Kidney epithelial cell (primary cell): Measurements from ENCODE around the gene SELENOV. TPM values are rescaled to one million over a fixed set of nuclear protein-coding genes. Genes with fewer than 3 reads are reported as not detected.

Source experiments
- DNase-seq: peaks from one replicate; pipeline ENCODE4 v3.0.0-alpha.2; 2010; ENCODE audit warnings: low read depth
- H3K27me3 ChIP-seq: 2 replicates; pipeline ENCODE4 v1.6.0; 2011; ENCODE audit warnings: low read length; ENCODE audit not compliant: control insufficient read depth, insufficient read depth
- H3K36me3 ChIP-seq: 2 replicates; pipeline ENCODE4 v1.5.1; 2011; ENCODE audit warnings: low read length; ENCODE audit not compliant: control insufficient read depth, insufficient read depth
- H3K4me3 ChIP-seq: 2 replicates; pipeline ENCODE4 v1.5.1; 2011; ENCODE audit warnings: low read depth, mild to moderate bottlenecking, control low read depth, low read length
- total RNA-seq: library from RNA; depleted of rRNA; stranded (reverse); fragments of >200 nt; gene quantifications from 2 replicates; pipeline ENCODE4 v1.2.3, GENCODE V29; 2015
- TF ChIP-seq, protein P1 (sequence below): IDR thresholded peaks from 2 replicates; pipeline ENCODE4 v1.5.1; 2011; ENCODE audit warnings: mild to moderate bottlenecking, moderate library complexity, low read length, control low read depth, inconsistent platforms; ENCODE audit not compliant: insufficient read depth, poor library complexity, severe bottlenecking

SELENOV gene
- total RNA-seq, 1 donor from 2014 or later = 0.42 TPM

DNA sequence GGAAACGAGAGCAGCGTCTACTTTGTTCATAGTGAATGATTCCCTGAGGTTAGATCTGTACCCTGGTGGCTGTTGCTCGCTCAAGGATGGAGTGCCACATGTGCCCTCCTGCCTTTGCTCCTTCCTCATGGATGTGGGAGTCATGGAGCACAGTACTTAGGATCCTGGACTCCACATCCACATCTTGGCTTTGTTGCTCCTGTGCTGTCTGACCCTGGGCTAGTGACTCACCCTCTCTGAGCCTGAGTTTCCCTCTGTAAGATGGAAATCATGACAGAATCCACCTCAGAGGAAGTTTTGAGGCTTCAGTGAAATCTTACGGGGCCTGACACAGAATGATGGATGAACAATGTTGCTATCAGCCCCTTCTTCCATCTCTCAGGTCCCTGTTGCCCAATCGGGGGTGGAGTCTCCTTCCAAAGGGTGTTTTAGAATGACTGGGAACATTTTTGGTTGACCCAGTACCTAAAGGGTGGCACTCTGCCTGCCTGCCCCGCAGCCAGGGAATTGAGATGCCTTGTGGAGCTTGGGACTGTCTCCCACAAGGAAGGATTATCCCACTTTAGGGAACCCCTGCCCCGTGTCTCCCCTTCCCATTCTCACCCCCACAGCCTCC is 44.1 kb upstream of the SELENOV start:
- Histone ChIP-seq H3K36me3 (peaks cover 3% of the 10 kb centered on the region), H3K4me3 (no peak overlapping the region), H3K27me3 (no peaks in the 10 kb centered on the region)
- TF ChIP-seq, protein P1, sequence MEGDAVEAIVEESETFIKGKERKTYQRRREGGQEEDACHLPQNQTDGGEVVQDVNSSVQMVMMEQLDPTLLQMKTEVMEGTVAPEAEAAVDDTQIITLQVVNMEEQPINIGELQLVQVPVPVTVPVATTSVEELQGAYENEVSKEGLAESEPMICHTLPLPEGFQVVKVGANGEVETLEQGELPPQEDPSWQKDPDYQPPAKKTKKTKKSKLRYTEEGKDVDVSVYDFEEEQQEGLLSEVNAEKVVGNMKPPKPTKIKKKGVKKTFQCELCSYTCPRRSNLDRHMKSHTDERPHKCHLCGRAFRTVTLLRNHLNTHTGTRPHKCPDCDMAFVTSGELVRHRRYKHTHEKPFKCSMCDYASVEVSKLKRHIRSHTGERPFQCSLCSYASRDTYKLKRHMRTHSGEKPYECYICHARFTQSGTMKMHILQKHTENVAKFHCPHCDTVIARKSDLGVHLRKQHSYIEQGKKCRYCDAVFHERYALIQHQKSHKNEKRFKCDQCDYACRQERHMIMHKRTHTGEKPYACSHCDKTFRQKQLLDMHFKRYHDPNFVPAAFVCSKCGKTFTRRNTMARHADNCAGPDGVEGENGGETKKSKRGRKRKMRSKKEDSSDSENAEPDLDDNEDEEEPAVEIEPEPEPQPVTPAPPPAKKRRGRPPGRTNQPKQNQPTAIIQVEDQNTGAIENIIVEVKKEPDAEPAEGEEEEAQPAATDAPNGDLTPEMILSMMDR = no peak
- no peak for DNase-seq

DNA sequence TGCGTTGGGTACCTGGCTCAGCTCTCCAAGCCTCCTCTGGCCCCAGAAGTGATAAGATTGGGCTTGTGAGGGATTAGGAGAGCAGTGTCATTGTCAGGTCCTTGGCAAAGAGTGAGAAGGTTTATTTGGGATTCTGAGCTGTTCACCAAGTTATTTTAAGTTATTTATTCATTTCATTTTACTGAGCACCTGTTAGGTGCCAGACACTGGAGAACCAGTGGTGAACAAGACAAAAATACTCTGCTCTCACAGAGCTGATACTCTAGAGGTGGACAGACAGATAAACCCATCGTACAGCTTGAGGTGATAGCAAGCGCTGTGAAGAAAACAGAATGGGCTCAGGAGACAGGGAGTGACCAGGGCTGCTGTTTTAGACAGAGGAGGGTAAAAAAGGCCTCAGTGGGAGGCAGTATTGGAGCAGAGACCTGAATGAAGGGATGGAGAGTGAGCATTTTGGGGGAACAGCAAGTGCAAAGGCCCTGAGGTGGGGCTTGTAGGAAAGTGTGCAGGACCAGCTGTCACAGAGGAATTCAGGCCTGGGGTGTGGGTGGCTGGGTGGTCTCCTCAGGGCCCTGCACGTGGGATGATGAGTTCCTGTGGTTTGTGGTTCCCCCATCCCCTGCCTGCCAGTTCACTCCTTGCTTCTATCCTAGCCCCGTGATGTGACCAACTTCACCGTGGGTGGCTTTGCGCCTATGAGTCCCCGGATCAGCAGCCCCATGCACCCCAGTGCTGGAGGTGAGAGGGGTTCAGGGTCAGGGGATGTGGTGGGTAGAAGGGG is 43.0 kb upstream of the SELENOV start:
- TF ChIP-seq, protein P1 = no peak
- DNase-seq = no peak
- Histone ChIP-seq H3K4me3 (no peak overlapping the region), H3K27me3 (no peaks in the 10 kb centered on the region), H3K36me3 (peaks cover 4% of the 10 kb centered on the region)

GRCh38 chr19:39472746-39473442 is 42.0 kb upstream of the SELENOV start:
- TF ChIP-seq, protein P1 = no peak
- H3K36me3 ChIP-seq = peaks cover 4% of the 10 kb centered on the region
- no peak overlapping the region for H3K4me3 ChIP-seq
- no peak for DNase-seq
- no peaks in the 10 kb centered on the region for H3K27me3 ChIP-seq

DNA sequence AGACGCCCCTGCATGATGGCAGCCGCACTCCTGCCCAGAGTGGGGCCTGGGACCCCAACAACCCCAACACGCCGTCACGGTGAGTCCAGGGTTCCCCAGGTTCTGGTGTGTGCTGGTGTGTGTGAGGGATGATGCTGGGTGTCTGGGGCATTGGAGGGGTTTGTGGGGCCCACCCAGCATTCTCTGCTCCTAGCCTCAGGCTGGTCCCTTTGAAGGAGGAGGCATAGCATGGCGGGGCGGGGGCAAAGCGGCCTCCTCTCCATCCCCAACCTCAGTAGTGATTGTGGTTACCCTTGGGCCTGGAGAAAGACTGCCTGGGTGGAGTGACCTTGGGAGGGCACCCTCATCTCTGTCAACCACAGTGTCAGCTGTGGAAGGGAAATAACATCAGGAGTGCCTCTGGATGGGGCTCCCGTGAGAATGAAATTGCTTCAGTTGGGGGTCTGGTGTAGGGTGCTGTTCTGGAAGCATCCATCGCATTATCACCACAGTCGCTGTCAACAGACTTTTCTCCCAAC is 41.4 kb upstream of the SELENOV start:
- H3K4me3 ChIP-seq = no peak overlapping the region
- DNase-seq = no peak
- H3K36me3 ChIP-seq = peaks cover 4% of the 10 kb centered on the region
- TF ChIP-seq, protein P1 = no peak
- H3K27me3 ChIP-seq = no peaks in the 10 kb centered on the region

- DNase-seq = no peak
- no peak overlapping the region for H3K4me3 ChIP-seq
- H3K36me3 ChIP-seq = peaks cover 4% of the 10 kb centered on the region
- TF ChIP-seq, protein P1 = peak; percentile 98
- H3K27me3 ChIP-seq = no peaks in the 10 kb centered on the region
These were observed 40.8 kb upstream of the SELENOV start for GRCh38 chr19:39474139-39474620.
